RWPE1 (cell line): ENCODE results near the gene FAIM2.

ENCODE experiments used
- CTCF ChIA-PET: fragments of 350-600 bp; sonication (Branson Sonifier 250); formaldehyde crosslinking; extraction: SDS; loops from one replicate; lab custom pipeline; 2021; lab: Yijun Ruan, JAX
- POLR2A ChIA-PET: fragments of 400-600 bp; formaldehyde crosslinking; extraction: SDS; loops from one replicate; lab custom pipeline; 2020; ENCODE audit warnings: antibody characterized with exemption; ENCODE audit not compliant: low non-redundant PET; lab: Yijun Ruan, JAX
- DNase-seq: peaks from one replicate; pipeline ENCODE4 v3.0.0; 2012; ENCODE audit warnings: low spot score
- H3K27ac ChIP-seq: fragments of 450-650 bp; 2 replicates; pipeline ENCODE4 v1.5.1; 2017
- CTCF ChIP-seq: fragments of 450-650 bp; conservative IDR thresholded peaks from 2 replicates; pipeline ENCODE4 v1.5.1; 2017; ENCODE audit warnings: low read depth, mild to moderate bottlenecking

Gene FAIM2

DNA sequence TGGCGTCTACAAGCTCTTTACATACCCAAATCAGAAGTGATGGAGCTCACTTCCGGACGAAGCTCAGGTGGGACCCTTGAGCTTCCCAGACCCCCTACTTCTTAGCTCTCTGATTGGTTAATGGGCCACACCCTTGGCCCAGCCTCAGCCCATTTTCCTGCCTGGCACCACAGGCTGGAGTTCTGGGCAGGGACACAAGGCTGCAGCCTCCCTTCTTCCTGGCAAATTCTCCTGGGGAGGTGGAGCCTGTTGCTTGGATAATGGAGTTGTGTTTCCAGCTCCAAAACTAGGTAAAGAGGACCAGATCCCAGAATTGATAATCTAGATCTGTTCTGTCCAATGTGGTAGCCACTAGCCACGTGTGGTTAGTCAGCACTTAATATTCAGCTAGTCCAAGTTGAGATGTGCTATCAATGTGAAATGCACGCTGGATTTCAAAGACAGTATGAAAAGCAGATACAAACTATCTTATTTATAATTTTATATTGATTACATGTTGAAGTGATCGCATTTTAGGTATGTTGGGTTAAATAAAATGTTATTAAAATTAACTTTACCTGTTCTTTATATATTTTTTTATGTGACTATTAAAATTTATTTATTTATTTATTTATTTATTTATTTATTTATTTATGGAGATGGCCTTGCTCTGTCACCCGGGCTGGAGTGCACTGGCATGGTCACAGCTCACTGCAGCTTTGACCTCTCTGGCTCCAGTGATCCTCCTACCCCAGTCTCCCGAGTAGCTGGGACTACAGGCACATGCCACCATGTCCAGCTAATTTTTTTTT is 12.6 kb upstream of the FAIM2 start:
- no peak overlapping the region for H3K27ac ChIP-seq
- ChIA-PET POLR2A (no interaction called here), CTCF (interaction anchor here (0.9 kb wide), 1 partner anchor 78 kb away, joined by 4 read pairs; no protein-coding TSS in a partner anchor)
- TF ChIP-seq CTCF: no peak
- no peak for DNase-seq

DNA sequence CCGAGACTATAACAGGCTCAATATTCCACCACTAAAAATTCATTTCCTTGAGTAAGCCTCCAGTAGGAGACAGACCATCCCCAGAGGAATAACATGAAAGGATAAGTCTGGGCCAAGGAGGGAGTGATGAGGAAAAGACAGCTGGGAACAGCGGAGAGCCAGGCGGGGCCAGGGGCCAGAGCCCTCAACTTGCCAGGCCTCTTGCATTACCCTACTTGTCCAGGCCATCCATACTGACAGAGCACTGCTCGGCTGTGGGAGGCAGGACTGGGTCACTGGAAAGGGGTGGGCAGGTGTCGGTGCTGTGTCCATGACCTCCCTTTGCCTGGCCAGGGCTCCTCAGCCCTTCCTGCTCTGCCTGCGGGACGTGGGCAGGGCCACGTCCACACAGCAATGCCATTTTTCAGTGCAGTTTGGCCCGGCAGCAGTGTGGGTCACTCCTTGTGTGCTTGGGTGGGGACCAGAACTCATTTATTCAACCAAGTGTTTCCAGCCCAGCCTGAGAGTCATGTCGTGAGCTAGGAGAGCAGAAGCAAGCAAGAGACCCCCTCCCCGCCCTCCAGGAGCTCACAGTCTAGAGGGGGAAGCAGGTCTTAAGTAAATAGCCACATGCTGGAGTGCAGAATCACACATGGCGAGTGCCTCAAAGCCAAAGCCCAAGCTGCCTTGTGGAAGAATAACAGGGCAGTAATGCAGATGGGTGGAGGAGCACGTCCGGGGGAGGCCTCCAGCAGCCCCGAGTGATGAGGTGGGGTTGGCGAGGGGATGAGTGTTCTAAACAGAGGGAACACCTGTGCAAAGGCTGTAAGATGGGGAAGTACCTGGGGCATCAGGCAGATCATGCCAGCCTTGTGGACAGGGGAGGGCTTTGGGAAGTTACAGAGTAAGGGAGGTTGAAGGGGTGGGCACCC is 8.9 kb upstream of the FAIM2 start:
- CTCF ChIA-PET: interaction anchor here (0.5 to 1.2 kb wide), 3 partner anchors 12 to 423 kb away, joined by 3 to 4 read pairs (median 3); no protein-coding TSS in a partner anchor
- POLR2A ChIA-PET: no interaction called here
- DNase-seq: no peak
- no peak overlapping the region for H3K27ac ChIP-seq
- no peak for TF ChIP-seq CTCF

GRCh38 chr12:49911213-49911605 is 7.5 kb upstream of the FAIM2 start:
- DNase-seq: no peak
- no peak for TF ChIP-seq CTCF
- CTCF ChIA-PET: no interaction called here
- POLR2A ChIA-PET: no interaction called here
- H3K27ac ChIP-seq: no peak overlapping the region

DNA sequence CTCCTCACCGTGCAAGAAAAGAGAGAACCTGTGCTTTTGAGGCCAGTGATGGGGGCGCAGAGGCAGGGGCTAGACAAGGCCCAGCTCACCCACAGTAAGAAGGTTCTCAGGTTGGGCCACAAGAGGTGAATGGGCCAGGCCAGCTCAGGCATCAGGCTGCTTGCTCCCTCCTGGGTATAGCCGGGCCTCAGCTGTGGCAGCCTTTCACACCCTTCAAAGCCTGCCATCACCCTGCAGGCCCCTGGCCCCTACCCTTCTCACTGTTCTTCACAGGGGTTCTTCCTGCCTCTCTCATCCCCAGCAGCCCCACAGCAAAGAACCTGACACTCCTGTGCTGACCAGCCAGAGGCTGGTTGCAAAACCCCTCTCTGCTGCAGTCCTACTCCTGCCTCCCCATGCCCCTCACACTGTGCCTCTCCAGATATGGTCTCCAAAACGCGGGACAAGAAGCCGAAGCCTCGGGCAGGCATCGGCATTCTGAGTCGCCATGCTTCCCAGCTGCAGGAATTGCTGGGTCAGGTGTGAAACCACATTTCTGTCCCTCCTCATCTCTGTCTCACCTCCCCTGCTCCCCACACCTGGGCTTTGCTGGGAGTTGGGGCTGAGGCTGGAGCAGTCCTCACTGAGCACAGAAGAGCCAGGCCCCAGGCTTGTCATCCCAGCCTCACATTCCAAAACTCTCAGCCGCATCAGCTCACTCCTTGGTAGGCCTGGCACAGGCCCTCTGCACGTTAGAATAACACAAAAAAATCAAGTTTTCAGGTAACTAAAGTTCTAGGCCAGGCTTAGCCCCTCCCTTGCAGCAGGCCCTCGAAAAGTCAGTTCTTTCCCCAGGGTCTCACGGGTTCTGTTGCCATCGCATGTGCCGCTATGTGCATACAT is 6.9 kb upstream of the FAIM2 start:
- TF ChIP-seq CTCF: no peak
- CTCF ChIA-PET: interaction anchor here (0.5 to 1.2 kb wide), 2 partner anchors 16 to 56 kb away, joined by 3 to 5 read pairs; no protein-coding TSS in a partner anchor
- no peak for DNase-seq
- H3K27ac ChIP-seq: peak overlapping the region; percentile 35
- POLR2A ChIA-PET: no interaction called here

DNA sequence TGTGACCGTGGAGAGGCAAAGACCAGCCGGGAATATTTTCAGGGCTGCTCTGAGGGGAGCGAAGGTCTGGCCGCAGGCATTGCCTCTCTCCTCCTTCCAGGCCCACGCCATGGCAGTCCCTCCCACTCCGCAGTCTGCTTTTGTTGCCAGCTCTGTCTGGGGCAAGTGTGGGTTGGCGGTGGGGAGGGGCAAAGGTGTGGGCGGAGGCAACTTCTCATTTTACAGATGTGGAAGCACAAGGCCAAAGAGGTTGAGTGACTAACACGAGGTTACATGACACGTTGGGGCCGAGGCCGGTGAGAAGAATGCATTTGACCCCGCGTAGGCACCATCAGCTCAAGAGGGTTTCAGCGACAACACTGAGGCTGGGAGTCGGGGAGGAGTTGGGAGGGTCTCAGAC is 6.1 kb upstream of the FAIM2 start:
- POLR2A ChIA-PET: no interaction called here
- H3K27ac ChIP-seq: peak overlapping the region; percentile 35
- peak; percentile 70 for DNase-seq
- CTCF ChIA-PET: interaction anchor here (1.2 kb wide), 1 partner anchor 57 kb away, joined by 3 read pairs; no protein-coding TSS in a partner anchor
- TF ChIP-seq CTCF: no peak

GRCh38 chr12:49909356-49909755 is 5.7 kb upstream of the FAIM2 start:
- peak overlapping the region; percentile 35 for H3K27ac ChIP-seq
- CTCF ChIA-PET: interaction anchor here (1.2 kb wide), 1 partner anchor 57 kb away, joined by 3 read pairs; no protein-coding TSS in a partner anchor
- POLR2A ChIA-PET: no interaction called here
- DNase-seq: no peak
- no peak for TF ChIP-seq CTCF
